ENCODE measurements around the gene OPTN.
"Not testable (repeated sequence)": the region's sequence is repeated elsewhere in the genome, so short reads cannot be mapped to it uniquely, and the experiment has no call there.

The OPTN gene

GRCh38 chr10:13120786-13121499, 21.0 kb downstream of the OPTN start:
- no peak for DNase-seq (ENCODE audit: low spot score)

GRCh38 chr10:13121500-13121854, 21.5 kb downstream of the OPTN start:
- DNase-seq (ENCODE audit: low spot score), result no peak

- DNase-seq (ENCODE audit: low spot score), result no peak
These were observed 36.7 kb downstream of the OPTN start for GRCh38 chr10:13136651-13137050.

- DNase-seq (ENCODE audit: low spot score), result no peak
These were observed 39.2 kb downstream of the OPTN start for GRCh38 chr10:13139150-13139549.

- DNase-seq (ENCODE audit: low spot score), result no peak
These were observed 39.7 kb downstream of the OPTN start for GRCh38 chr10:13139676-13140075.

- DNase-seq (ENCODE audit: low spot score), result no peak
These were observed 40.7 kb downstream of the OPTN start for GRCh38 chr10:13140627-13141190.

- DNase-seq (ENCODE audit: low spot score), result no peak
These were observed 43.8 kb downstream of the OPTN start for GRCh38 chr10:13143766-13144165.

GRCh38 chr10:13144814-13145213, 44.9 kb downstream of the OPTN start:
- no peak for DNase-seq (ENCODE audit: low spot score)

GRCh38 chr10:13146379-13146778, 46.4 kb downstream of the OPTN start:
- no peak for DNase-seq (ENCODE audit: low spot score)

GRCh38 chr10:13147161-13147560, 47.2 kb downstream of the OPTN start:
- no peak for DNase-seq (ENCODE audit: low spot score)

GRCh38 chr10:13152296-13152695, 52.3 kb downstream of the OPTN start:
- no peak for DNase-seq (ENCODE audit: low spot score)

GRCh38 chr10:13155860-13156259, 55.9 kb downstream of the OPTN start:
- DNase-seq (ENCODE audit: low spot score), result not testable (repeated sequence)

- DNase-seq (ENCODE audit: low spot score), result no peak
These were observed 58.4 kb downstream of the OPTN start for GRCh38 chr10:13158401-13158800.

- DNase-seq (ENCODE audit: low spot score), result peak; percentile 95
These were observed 61.2 kb downstream of the OPTN start, which contains the start of gene MCM10 for GRCh38 chr10:13160934-13161856. Gene MCM10, plus strand, starts transcription at chr10:13161558. Its CDS starts 2,645 bp downstream, at chr10:13164203.

GRCh38 chr10:13161857-13162271, 61.9 kb downstream of the OPTN start:
- DNase-seq (ENCODE audit: low spot score), result no peak

- no peak for DNase-seq (ENCODE audit: low spot score)
These were observed 63.9 kb downstream of the OPTN start for GRCh38 chr10:13163859-13164258.

GRCh38 chr10:13165177-13165576, 65.2 kb downstream of the OPTN start:
- DNase-seq (ENCODE audit: low spot score), result no peak

GRCh38 chr10:13167568-13167967, 67.6 kb downstream of the OPTN start:
- DNase-seq (ENCODE audit: low spot score), result no peak

GRCh38 chr10:13168781-13169180, 68.8 kb downstream of the OPTN start:
- no peak for DNase-seq (ENCODE audit: low spot score)

GRCh38 chr10:13173616-13174015, 73.7 kb downstream of the OPTN start:
- no peak for DNase-seq (ENCODE audit: low spot score)

GRCh38 chr10:13180788-13181187, 80.8 kb downstream of the OPTN start:
- DNase-seq (ENCODE audit: low spot score), result no peak

GRCh38 chr10:13182424-13182823, 82.5 kb downstream of the OPTN start:
- DNase-seq (ENCODE audit: low spot score), result no peak

GRCh38 chr10:13183625-13184024, 83.7 kb downstream of the OPTN start:
- no peak for DNase-seq (ENCODE audit: low spot score)

Data from COLO829 (cell line).